Vagina (tissue), 2 donors: Measurements from ENCODE around the gene NOS3. TPM values are rescaled to one million over a fixed set of nuclear protein-coding genes. Genes with fewer than 3 reads are reported as not detected.

Experiments
- DNase-seq, 2 donors: peaks; one replicate each; pipeline ENCODE4 v3.0.0-alpha.2; 2017; ENCODE audit errors: extremely low spot score in 2 of 2
- H3K27ac ChIP-seq: fragments of 200-600 bp; sonication (generic); one replicate; pipeline ENCODE4 v1.5.1; 2019
- H3K27me3 ChIP-seq: fragments of 200-600 bp; sonication (generic); one replicate; pipeline ENCODE4 v1.5.1; 2019
- H3K36me3 ChIP-seq, 2 donors: fragments of 200-600 bp; sonication (generic); one replicate each; pipeline ENCODE4 v1.5.1; 2017 to 2019
- H3K4me1 ChIP-seq: fragments of 200-600 bp; sonication (generic); one replicate; pipeline ENCODE4 v1.5.1; 2019
- H3K4me3 ChIP-seq, 2 donors: fragments of 200-600 bp; sonication (generic); 1 replicate in 1 of 2; 2 replicates in 1 of 2; pipeline ENCODE4 v1.5.1; 2016 to 2019
- H3K9me3 ChIP-seq: fragments of 200-600 bp; sonication (generic); one replicate; pipeline ENCODE4 v1.5.1; 2019
- POLR2A ChIP-seq, 2 donors: fragments of 450-650 bp; IDR thresholded peaks; one replicate each; pipeline ENCODE4 v1.6.1; 2017; ENCODE audit warnings: antibody characterized with exemption in 2 of 2, mild to moderate bottlenecking in 2 of 2, moderate library complexity in 2 of 2
- POLR2AphosphoS5 ChIP-seq, 2 donors: sonication (generic); formaldehyde crosslinking; IDR thresholded peaks; one replicate each; pipeline ENCODE4 v1.9.0; 2017; ENCODE audit warnings: antibody characterized with exemption in 2 of 2, mild to moderate bottlenecking in 2 of 2, low read depth in 1 of 2; ENCODE audit not compliant: insufficient read depth in 1 of 2
- intact Hi-C: fragments of 100-400 bp; cut with DNase I; formaldehyde crosslinking; loops from one replicate; pipeline ENCODE4 v1.15.1; 2023
- total RNA-seq: library from RNA; depleted of rRNA; stranded (reverse); fragments of >200 nt; gene quantifications from one replicate; pipeline ENCODE4 v1.2.3, GENCODE V29; 2016
- TF ChIP-seq, protein P1 (sequence below), 3 experiments: fragments of 450-650 bp in 2 of 3; fragments of 200-600 bp in 1 of 3; sonication (generic) in 1 of 3; IDR thresholded peaks; one replicate each; pipeline ENCODE4 v1.5.1; 2017 to 2019; ENCODE audit warnings: antibody characterized with exemption in 3 of 3, mild to moderate bottlenecking in 2 of 3, moderate library complexity in 2 of 3

Gene NOS3
- total RNA-seq, 1 donor from 2014 or later = 22.8 TPM

DNA sequence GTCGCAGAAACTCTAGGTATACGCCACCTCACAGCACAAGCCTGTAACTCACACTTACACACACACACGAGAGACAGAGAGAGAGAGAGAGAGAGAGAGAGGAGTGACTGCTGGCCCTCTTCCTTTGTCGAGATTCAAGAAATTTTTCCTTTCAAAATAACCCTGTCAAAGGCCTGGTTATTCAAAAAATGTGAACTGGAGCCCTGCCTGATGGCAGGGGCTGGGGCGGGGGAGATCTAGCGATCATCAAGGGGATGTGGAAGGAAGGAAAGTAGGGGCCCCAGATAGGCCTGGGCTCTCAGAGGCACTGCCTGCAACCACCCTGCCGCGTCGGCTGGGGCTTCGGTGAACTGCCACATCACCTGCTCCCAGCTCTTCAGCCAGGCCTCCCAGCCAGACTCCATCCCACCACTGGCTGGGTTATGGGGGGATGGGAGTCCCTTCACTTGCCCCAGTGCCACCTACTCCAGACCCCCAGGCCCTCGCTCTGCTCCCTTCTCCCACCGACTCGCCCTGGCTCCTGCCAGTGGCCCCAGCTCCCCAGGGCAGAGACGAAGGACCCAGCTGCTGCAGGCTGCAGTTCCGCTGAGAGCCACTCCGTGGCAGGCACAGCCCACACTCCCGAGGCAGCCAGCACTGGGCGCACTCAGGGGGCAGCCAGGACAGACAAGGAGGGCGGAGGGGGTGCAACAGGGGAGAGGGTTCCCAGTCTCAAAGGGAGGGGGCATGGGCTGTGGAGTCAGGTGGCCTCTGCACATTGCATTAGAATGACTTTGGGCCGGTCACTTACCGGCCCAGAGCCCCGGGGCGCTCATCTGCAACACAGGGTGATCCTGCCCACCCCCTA lies 28.0 kb upstream of the NOS3 start:
- Histone ChIP-seq H3K4me1 (no peaks in the 10 kb centered on the region), H3K27ac (peak overlapping the region; percentile 13), H3K27me3 (no peaks in the 10 kb centered on the region), H3K4me3 (no peak overlapping the region), H3K9me3 (no peaks in the 10 kb centered on the region), H3K36me3 (no peaks in the 10 kb centered on the region)
- no peak for DNase-seq
- intact Hi-C loops = no loop called here
- TF ChIP-seq POLR2A (IDR thresholded peaks at IDR 0.05) = no peak
- TF ChIP-seq, protein P1, sequence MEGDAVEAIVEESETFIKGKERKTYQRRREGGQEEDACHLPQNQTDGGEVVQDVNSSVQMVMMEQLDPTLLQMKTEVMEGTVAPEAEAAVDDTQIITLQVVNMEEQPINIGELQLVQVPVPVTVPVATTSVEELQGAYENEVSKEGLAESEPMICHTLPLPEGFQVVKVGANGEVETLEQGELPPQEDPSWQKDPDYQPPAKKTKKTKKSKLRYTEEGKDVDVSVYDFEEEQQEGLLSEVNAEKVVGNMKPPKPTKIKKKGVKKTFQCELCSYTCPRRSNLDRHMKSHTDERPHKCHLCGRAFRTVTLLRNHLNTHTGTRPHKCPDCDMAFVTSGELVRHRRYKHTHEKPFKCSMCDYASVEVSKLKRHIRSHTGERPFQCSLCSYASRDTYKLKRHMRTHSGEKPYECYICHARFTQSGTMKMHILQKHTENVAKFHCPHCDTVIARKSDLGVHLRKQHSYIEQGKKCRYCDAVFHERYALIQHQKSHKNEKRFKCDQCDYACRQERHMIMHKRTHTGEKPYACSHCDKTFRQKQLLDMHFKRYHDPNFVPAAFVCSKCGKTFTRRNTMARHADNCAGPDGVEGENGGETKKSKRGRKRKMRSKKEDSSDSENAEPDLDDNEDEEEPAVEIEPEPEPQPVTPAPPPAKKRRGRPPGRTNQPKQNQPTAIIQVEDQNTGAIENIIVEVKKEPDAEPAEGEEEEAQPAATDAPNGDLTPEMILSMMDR (IDR thresholded peaks at IDR 0.05) = peak; percentile 10 to 70 (median 57)

DNA sequence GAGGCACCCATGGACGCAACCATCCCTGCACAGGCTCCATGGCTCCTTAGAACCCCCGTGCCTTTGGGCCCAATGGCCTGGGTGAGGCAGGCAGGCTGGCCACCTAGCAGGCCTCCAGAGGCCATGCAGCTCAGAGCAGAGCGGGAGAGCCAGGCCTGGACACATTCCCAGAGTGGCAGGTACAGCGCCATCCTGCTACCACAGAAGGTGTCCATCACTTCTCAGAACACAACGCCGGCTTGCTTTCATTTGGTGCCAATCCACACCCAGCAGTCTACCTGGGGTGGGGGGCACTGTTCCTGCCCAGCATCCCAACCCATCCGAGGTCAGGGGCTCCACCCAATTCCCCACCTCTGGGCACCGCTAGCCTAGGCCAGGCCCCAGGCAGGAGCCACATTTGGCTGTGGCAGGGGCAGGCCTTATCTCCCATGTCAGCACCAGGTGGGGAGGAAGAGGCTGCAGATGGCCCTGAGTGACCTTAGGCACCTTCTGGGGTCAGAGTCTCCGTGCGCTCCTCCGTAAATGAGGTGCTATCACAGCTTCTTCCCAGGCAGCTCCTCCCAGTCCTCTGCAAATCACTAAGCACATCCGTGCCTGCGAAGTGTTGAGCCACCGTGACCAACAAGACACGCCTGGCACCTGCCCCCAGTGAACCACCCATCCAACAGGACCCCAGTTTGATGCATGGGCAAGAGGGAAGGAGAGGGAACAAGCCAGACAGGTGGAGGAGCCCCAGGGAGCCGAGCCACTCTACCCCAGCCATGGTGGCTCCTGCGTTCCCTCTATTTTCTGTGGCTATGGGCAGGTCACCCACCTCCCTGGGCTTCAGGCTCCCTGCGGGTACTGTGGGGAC lies 26.9 kb upstream of the NOS3 start:
- Histone ChIP-seq H3K27me3 (no peaks in the 10 kb centered on the region), H3K36me3 (no peaks in the 10 kb centered on the region), H3K9me3 (no peaks in the 10 kb centered on the region), H3K27ac (no peak overlapping the region), H3K4me1 (no peaks in the 10 kb centered on the region), H3K4me3 (no peak overlapping the region)
- DNase-seq = no peak
- intact Hi-C loops = no loop called here
- TF ChIP-seq POLR2AphosphoS5 (IDR thresholded peaks at IDR 0.05; ENCODE audit: insufficient read depth in 1 of 2, low read depth in 1 of 2) (no peak), POLR2A (IDR thresholded peaks at IDR 0.05) (no peak)

DNA sequence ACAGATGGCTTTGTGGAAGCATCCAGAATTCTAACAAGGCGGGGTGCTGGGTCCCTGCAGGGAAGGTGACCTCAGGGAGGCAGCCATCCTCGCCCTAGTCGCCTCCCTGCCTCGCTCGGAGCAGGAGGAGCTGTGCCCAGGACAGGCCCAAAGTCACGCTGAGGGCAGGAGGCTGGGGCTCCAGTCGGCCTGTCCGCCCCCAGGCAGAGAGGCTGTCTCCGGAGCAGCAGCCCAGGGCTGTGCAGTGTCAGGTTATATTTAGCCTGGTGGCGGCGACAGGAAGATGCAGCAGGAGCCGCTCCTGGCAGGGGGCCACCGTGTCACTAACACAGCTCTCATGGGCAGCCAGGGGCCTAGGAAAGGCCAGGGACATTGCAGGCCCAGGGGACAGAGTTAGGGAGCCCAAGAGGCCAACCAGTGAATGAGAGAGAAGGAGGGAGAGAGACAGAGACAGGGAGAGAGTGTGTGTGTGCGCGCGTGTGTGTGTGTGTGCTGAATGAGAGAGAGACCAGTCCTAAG lies 26.2 kb upstream of the NOS3 start:
- intact Hi-C loops = no loop called here
- no peak for TF ChIP-seq POLR2A (IDR thresholded peaks at IDR 0.05)
- no peak for TF ChIP-seq POLR2AphosphoS5 (IDR thresholded peaks at IDR 0.05; ENCODE audit: insufficient read depth in 1 of 2, low read depth in 1 of 2)
- TF ChIP-seq, protein P1 (IDR thresholded peaks at IDR 0.05) = no peak
- no peaks in the 10 kb centered on the region for H3K4me1 ChIP-seq

DNA sequence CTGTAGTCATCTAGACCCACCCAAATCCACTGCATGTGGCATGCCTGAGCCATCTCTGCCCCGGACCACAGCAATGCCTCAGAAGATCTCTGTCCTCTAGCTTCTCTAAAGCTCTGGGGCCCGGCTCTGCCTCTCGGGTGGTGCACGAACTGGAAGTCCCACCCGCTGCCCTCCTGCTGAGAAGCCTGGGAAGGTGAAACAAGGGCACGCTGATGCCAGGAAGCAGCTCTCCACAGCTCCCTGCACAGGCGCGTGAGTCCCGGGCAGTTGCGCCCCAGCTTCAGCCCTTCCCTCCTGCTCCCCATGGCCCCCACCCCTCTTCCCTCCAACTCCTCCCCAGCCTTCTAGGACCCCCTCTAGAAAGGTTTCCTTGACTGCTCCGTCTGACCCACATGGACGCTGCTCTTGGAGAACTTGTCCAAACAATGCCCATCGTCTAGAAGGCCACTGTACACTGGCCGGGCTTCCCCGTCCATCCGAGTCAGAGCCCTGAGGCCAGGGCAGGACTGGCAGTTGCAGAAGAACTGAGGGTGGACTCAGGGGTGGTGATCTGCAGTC lies 25.5 kb upstream of the NOS3 start:
- no peak for TF ChIP-seq POLR2A (IDR thresholded peaks at IDR 0.05)
- TF ChIP-seq, protein P1 (IDR thresholded peaks at IDR 0.05) = no peak
- no peak for TF ChIP-seq POLR2AphosphoS5 (IDR thresholded peaks at IDR 0.05; ENCODE audit: insufficient read depth in 1 of 2, low read depth in 1 of 2)
- intact Hi-C loops = no loop called here
- H3K27ac ChIP-seq = no peak overlapping the region
- H3K27me3 ChIP-seq = no peaks in the 10 kb centered on the region
- no peaks in the 10 kb centered on the region for H3K9me3 ChIP-seq
- no peaks in the 10 kb centered on the region for H3K4me1 ChIP-seq
- no peaks in the 10 kb centered on the region for H3K36me3 ChIP-seq
- H3K4me3 ChIP-seq = no peak overlapping the region
- no peak for DNase-seq

More for the DNA sequence above, 26.2 kb upstream of the NOS3 start:
- Histone ChIP-seq H3K36me3 (no peaks in the 10 kb centered on the region), H3K27ac (no peak overlapping the region), H3K4me3 (no peak overlapping the region), H3K27me3 (no peaks in the 10 kb centered on the region), H3K9me3 (no peaks in the 10 kb centered on the region)
- DNase-seq = no peak

DNA sequence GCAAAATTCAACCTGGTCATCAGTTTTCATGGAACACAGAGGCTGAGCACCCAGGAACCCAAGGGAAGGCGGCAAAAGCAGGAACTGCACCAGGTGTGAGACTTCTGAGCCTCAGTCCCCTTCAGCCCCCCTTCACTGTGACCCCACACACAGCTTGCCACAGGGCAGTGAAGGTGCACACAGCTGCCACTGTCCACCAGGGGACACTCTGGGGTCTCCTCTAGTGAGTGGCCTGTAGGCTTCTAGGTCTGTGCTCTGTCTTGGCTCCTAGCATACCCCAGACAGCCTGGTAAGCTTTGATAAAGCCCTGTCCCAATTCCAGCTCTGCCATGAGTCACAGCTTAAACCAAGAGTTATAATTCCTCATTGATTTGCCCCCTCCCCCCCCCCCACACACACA lies 24.8 kb upstream of the NOS3 start:
- intact Hi-C loops = no loop called here
- H3K9me3 ChIP-seq = no peaks in the 10 kb centered on the region
- H3K27ac ChIP-seq = no peak overlapping the region
- no peaks in the 10 kb centered on the region for H3K36me3 ChIP-seq
- no peaks in the 10 kb centered on the region for H3K27me3 ChIP-seq
- no peak for DNase-seq
- TF ChIP-seq, protein P1 (IDR thresholded peaks at IDR 0.05) = no peak
- no peak for TF ChIP-seq POLR2AphosphoS5 (IDR thresholded peaks at IDR 0.05; ENCODE audit: insufficient read depth in 1 of 2, low read depth in 1 of 2)
- no peak for TF ChIP-seq POLR2A (IDR thresholded peaks at IDR 0.05)
- H3K4me3 ChIP-seq = no peak overlapping the region
- H3K4me1 ChIP-seq = no peaks in the 10 kb centered on the region
